Neutrophil (primary cell): ENCODE results near the gene PDE11A.

Experiments used
- H3K27ac ChIP-seq: fragments of 200-600 bp; sonication (generic); 2 replicates; pipeline ENCODE4 v1.5.1; 2016; ENCODE audit warnings: mild to moderate bottlenecking, moderate library complexity
- H3K27me3 ChIP-seq: fragments of 200-600 bp; sonication (generic); 2 replicates; pipeline ENCODE4 v1.6.0; 2016; ENCODE audit warnings: mild to moderate bottlenecking
- H3K36me3 ChIP-seq: fragments of 200-600 bp; sonication (generic); 2 replicates; pipeline ENCODE4 v1.5.1; 2017
- H3K4me1 ChIP-seq, 2 experiments: fragments of 200-600 bp in 1 of 2; sonication (generic) in 1 of 2; 1 replicate in 1 of 2; 2 replicates in 1 of 2; pipeline versions ENCODE4 v1.5.1 to v1.6.1; 2013 to 2016; ENCODE audit warnings: low read depth in 1 of 2, low read length in 1 of 2, mild to moderate bottlenecking in 1 of 2, moderate library complexity in 1 of 2; ENCODE audit not compliant: control insufficient read depth in 1 of 2, insufficient read depth in 1 of 2
- H3K4me3 ChIP-seq, 2 experiments: fragments of 200-600 bp in 1 of 2; sonication (generic) in 1 of 2; 1 replicate in 1 of 2; 2 replicates in 1 of 2; pipeline ENCODE4 v1.5.1; 2013 to 2016; ENCODE audit warnings: low read depth in 1 of 2, low read length in 1 of 2, mild to moderate bottlenecking in 1 of 2, moderate library complexity in 1 of 2
- H3K9me3 ChIP-seq: fragments of 200-600 bp; sonication (generic); 2 replicates; pipeline ENCODE4 v1.5.1; 2016
- TF ChIP-seq, protein P1 (sequence below): fragments of 200-600 bp; sonication (generic); IDR thresholded peaks from 2 replicates; pipeline ENCODE4 v1.5.1; 2016; ENCODE audit warnings: antibody characterized with exemption

PDE11A gene

DNA sequence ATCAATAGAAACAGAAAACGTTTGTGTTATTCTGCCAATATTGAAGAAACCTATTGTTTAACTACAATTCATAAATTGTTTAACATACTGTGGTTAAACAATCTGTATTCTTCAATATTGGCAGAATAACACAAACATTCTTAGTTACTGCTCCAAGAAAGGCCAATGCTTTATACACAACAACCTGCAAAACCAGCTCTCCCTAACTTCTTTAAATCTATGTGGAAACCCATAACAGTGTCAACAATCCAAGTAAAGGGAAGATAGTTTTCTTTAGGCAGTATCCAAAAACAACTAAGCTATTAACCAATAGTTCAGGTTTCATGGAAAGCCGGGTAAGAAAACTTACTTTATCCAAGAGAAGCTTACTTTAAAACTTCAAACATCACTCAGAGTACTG is 33.5 kb upstream of the PDE11A start:
- H3K36me3 ChIP-seq = no peaks in the 10 kb centered on the region
- no peaks in the 10 kb centered on the region for H3K4me1 ChIP-seq
- H3K9me3 ChIP-seq = no peaks in the 10 kb centered on the region
- TF ChIP-seq, protein P1, sequence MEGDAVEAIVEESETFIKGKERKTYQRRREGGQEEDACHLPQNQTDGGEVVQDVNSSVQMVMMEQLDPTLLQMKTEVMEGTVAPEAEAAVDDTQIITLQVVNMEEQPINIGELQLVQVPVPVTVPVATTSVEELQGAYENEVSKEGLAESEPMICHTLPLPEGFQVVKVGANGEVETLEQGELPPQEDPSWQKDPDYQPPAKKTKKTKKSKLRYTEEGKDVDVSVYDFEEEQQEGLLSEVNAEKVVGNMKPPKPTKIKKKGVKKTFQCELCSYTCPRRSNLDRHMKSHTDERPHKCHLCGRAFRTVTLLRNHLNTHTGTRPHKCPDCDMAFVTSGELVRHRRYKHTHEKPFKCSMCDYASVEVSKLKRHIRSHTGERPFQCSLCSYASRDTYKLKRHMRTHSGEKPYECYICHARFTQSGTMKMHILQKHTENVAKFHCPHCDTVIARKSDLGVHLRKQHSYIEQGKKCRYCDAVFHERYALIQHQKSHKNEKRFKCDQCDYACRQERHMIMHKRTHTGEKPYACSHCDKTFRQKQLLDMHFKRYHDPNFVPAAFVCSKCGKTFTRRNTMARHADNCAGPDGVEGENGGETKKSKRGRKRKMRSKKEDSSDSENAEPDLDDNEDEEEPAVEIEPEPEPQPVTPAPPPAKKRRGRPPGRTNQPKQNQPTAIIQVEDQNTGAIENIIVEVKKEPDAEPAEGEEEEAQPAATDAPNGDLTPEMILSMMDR = no peak
- no peak overlapping the region for H3K4me3 ChIP-seq
- H3K27me3 ChIP-seq = no peaks in the 10 kb centered on the region
- H3K27ac ChIP-seq = no peak overlapping the region

DNA sequence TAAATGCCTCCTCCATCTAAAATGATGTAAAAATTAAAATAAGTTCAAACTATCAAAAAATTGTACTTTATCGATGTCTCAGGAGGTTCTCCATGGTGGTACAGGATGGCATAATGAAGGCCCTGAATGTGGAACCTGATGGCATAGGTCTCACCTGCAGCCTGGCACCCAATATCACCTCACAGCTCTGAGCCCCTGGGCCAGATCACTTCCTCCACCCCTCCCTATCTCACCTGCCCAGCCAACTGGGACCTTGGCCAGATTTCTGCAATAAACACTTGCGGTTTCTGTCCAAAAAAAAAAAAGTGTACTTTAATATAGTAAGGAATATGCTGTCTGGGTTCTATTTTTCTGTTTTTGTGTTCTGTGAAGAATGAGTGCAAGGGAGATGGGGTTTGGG is 33.0 kb upstream of the PDE11A start:
- Histone ChIP-seq H3K27me3 (no peaks in the 10 kb centered on the region), H3K36me3 (no peaks in the 10 kb centered on the region), H3K27ac (no peak overlapping the region), H3K4me3 (no peak overlapping the region), H3K9me3 (no peaks in the 10 kb centered on the region), H3K4me1 (no peaks in the 10 kb centered on the region)
- TF ChIP-seq, protein P1 = no peak

DNA sequence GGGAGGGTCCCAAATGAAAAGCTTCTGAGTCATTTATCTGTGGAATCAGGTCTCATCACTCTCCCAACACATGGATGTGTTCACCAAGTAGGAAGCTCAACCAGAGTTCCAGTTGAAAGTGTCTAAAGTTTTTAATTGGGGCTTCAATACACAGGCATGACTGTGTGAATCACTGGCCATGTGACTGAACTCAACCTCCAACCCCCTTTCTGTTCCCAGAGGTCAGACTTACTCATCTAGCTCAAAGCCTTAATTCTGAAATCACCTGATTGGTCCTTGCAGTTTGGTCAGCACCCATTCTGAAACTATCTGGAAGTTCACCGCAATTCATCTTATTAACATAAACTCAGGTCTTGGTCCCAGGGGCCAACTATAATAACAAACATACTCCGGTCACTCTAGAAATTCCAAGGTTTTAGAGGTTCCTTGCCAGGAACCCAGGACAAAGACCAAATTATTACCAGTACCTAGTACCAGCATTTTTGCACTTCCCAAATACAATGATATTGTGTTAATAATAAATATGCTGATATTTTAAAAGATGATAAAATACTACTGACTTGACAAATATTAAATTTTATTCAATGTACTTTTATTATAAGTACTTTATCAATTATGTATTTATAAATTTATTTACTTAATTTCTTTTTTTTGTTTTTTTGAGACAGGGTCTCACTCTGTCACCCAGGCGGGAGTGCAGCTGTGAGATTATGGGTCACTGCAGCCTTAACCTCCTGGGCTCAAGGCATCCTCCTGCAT is 28.9 kb upstream of the PDE11A start:
- no peaks in the 10 kb centered on the region for H3K36me3 ChIP-seq
- H3K4me3 ChIP-seq = no peak overlapping the region
- H3K4me1 ChIP-seq = no peaks in the 10 kb centered on the region
- no peak overlapping the region for H3K27ac ChIP-seq
- no peaks in the 10 kb centered on the region for H3K9me3 ChIP-seq
- TF ChIP-seq, protein P1 = no peak
- H3K27me3 ChIP-seq = no peaks in the 10 kb centered on the region

DNA sequence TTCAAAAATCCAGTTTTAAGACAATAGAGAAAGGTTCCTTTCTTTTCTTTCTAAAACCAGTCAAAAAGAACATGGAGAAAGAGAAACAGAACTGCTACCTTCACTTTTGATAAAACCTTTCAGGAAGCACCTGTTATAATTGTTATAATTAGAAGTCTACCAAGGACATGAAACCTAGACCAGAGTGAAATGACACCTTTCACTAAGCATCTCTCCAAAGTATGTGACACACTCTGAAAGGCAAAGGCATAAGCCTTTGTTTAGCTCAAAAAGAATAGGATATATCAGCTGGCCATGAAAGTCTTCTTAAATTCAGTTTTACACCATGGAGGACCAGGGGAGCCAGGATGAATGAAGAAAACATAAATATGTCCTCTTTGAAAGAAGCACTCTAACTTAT is 20.9 kb upstream of the PDE11A start:
- H3K4me3 ChIP-seq = no peak overlapping the region
- TF ChIP-seq, protein P1 = no peak
- H3K36me3 ChIP-seq = no peaks in the 10 kb centered on the region
- H3K27me3 ChIP-seq = no peaks in the 10 kb centered on the region
- H3K27ac ChIP-seq = no peak overlapping the region
- H3K4me1 ChIP-seq = no peaks in the 10 kb centered on the region
- H3K9me3 ChIP-seq = no peaks in the 10 kb centered on the region

DNA sequence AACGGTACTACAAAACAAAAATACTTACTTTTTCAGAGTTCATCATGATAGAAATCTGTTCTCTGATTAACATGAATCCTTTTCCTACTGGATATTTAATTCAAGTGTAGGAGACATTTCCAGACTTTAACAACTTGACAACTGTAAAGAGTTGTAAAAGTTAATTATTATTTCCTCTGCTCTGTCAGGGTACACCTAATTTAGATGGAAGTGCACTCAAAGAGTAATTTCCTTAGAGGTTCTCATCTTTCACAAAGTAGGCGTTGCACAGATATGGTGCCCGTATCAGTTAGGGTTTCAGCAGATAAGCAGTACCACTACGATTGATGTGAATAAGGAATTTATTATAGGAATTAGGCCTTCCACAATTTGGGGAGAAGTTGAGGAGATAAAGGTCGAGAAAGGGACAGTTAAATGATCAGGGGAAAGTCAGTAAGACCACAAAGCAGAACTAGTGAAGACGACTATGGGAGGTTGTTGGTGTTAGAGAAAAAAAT is 16.2 kb upstream of the PDE11A start:
- Histone ChIP-seq H3K27me3 (no peaks in the 10 kb centered on the region), H3K36me3 (no peaks in the 10 kb centered on the region), H3K27ac (no peak overlapping the region), H3K9me3 (no peaks in the 10 kb centered on the region), H3K4me1 (no peaks in the 10 kb centered on the region), H3K4me3 (no peak overlapping the region)
- TF ChIP-seq, protein P1 = no peak
